ENCODE measurements around the gene ARHGAP26.

GRCh38 chr5:143029293-143029692, 259.1 kb downstream of the ARHGAP26 start:
- TF ChIP-seq CTCF (IDR thresholded peaks at IDR 0.05) = no peak
- no peak for TF ChIP-seq POLR2A (IDR thresholded peaks at IDR 0.05)
